GM12878 (cell line): ENCODE measurements around the gene NUP93. TPM values are rescaled to one million over a fixed set of nuclear protein-coding genes. Genes with fewer than 3 reads are reported as not detected.

Source experiments
- ATAC-seq: fragments of 200-7000 bp; cut with Tn5 transposase; 3 replicates; pipeline ENCODE4 v1.9.1; 2020; ENCODE audit warnings: mild to moderate bottlenecking, moderate library complexity
- BruUV-seq: library from RNA; stranded (reverse); fragments of 400-500 nt; replicated peaks from 2 replicates; lab custom pipeline; 2021; lab: Mats Ljungman, UMichigan
- CTCF ChIA-PET: fragments of 300-600 bp; sonication (Branson Sonifier 250); formaldehyde crosslinking; extraction: SDS; loops from one replicate; lab custom pipeline; 2021; ENCODE audit warnings: inconsistent platforms; lab: Yijun Ruan, JAX
- POLR2A ChIA-PET: fragments of 350-600 bp; formaldehyde crosslinking; extraction: SDS; loops from one replicate; lab custom pipeline; 2021; ENCODE audit warnings: inconsistent platforms; lab: Charles Lee
- RAD21 ChIA-PET: fragments of 300-600 bp; sonication (Branson Sonifier 250); formaldehyde crosslinking; loops from one replicate; lab custom pipeline; 2023; ENCODE audit warnings: antibody characterized with exemption; ENCODE audit not compliant: unreplicated experiment; lab: Charles Lee
- SMC1A ChIA-PET: fragments of 300-600 bp; sonication (Branson Sonifier 250); formaldehyde crosslinking; loops from one replicate; lab custom pipeline; 2023; ENCODE audit not compliant: unreplicated experiment, uncharacterized antibody; lab: Charles Lee
- DNase-seq: peaks from one replicate; pipeline ENCODE4 v3.0.0-alpha.2; 2011; ENCODE audit warnings: low read depth, low spot score
- FAIRE-seq: peaks from 3 replicates; lab custom pipeline; 2011; peaks lifted over from hg19 to GRCh38; lab: Jason Lieb, UNC
- H2AFZ ChIP-seq: 2 replicates; pipeline ENCODE4 v1.6.0; 2011; ENCODE audit warnings: low read depth, low read length, control low read depth; ENCODE audit not compliant: control insufficient read depth
- H3K27ac ChIP-seq: 2 replicates; pipeline ENCODE4 v1.5.1; 2011; ENCODE audit warnings: control low read depth; ENCODE audit not compliant: control insufficient read depth, insufficient read depth
- H3K27me3 ChIP-seq, 2 experiments: replicated peaks in 1 of 2; 2 replicates each; pipeline versions ENCODE4 v1.6.0 to v1.6.1; 2011; ENCODE audit warnings: low read length in 1 of 2; ENCODE audit not compliant: control insufficient read depth in 2 of 2, insufficient read depth in 2 of 2
- H3K36me3 ChIP-seq, 2 experiments: 2 replicates each; pipeline ENCODE4 v1.5.1; 2011; ENCODE audit warnings: low read length in 1 of 2; ENCODE audit not compliant: control insufficient read depth in 2 of 2, insufficient read depth in 2 of 2
- H3K4me1 ChIP-seq: 2 replicates; pipeline ENCODE4 v1.6.1; 2011; ENCODE audit warnings: mild to moderate bottlenecking, low read length, moderate library complexity, mixed read lengths; ENCODE audit not compliant: control insufficient read depth, insufficient read depth
- H3K4me2 ChIP-seq: 2 replicates; pipeline ENCODE4 v1.6.0; 2011; ENCODE audit warnings: control low read depth; ENCODE audit not compliant: control insufficient read depth, insufficient read depth
- H3K4me3 ChIP-seq: fragments of 200-600 bp; sonication (generic); 2 replicates; pipeline ENCODE4 v1.5.1; 2016
- H3K79me2 ChIP-seq: 2 replicates; pipeline ENCODE4 v1.6.0; 2011; ENCODE audit warnings: low read length; ENCODE audit not compliant: control insufficient read depth, insufficient read depth
- H3K9ac ChIP-seq: 2 replicates; pipeline ENCODE4 v1.8.0; 2011; ENCODE audit warnings: low read length, control low read depth, mixed read lengths; ENCODE audit not compliant: control insufficient read depth, insufficient read depth
- H3K9me3 ChIP-seq: replicated peaks from 3 replicates; pipeline ENCODE4 v1.5.1; 2011; ENCODE audit warnings: mild to moderate bottlenecking, low read length; ENCODE audit not compliant: control insufficient read depth, insufficient read depth
- H4K20me1 ChIP-seq: 2 replicates; pipeline ENCODE4 v1.6.0; 2011; ENCODE audit not compliant: control insufficient read depth, insufficient read depth
- BMI1 ChIP-seq: fragments of 450-650 bp; IDR thresholded peaks from 2 replicates; pipeline ENCODE4 v1.6.1; 2016; ENCODE audit warnings: mild to moderate bottlenecking, moderate library complexity, borderline replicate concordance
- E2F8 ChIP-seq: fragments of 450-650 bp; IDR thresholded peaks from 2 replicates; pipeline ENCODE4 v1.6.1; 2018; ENCODE audit warnings: mild to moderate bottlenecking, low read depth, moderate library complexity; ENCODE audit not compliant: partially characterized antibody
- EP300 ChIP-seq, 2 experiments: fragments of 150-350 bp in 1 of 2; IDR thresholded peaks; 2 replicates each; pipeline ENCODE4 v1.6.1; 2011 to 2012; ENCODE audit warnings: low read depth in 2 of 2, low read length in 2 of 2, borderline replicate concordance in 1 of 2, improper control_type of control experiment in 1 of 2, inconsistent platforms in 1 of 2; ENCODE audit not compliant: control insufficient read depth in 1 of 2
- EZH2 ChIP-seq: IDR thresholded peaks from 2 replicates; pipeline ENCODE4 v1.6.1; 2012; ENCODE audit warnings: low read depth, mild to moderate bottlenecking, control low read depth, inconsistent platforms, low read length, borderline replicate concordance; ENCODE audit not compliant: control insufficient read depth
- IRF5 ChIP-seq: fragments of 450-650 bp; IDR thresholded peaks from 2 replicates; pipeline ENCODE4 v1.6.1; 2017; ENCODE audit warnings: borderline replicate concordance
- LARP7 ChIP-seq: fragments of 450-650 bp; IDR thresholded peaks from 2 replicates; pipeline ENCODE4 v1.6.1; 2017; ENCODE audit warnings: mild to moderate bottlenecking
- NRF1 ChIP-seq: conservative IDR thresholded peaks from 2 replicates; pipeline ENCODE4 v1.6.1; 2011; ENCODE audit warnings: mild to moderate bottlenecking, low read depth, low read length, improper control_type of control experiment
- SIX5 ChIP-seq: IDR thresholded peaks from 2 replicates; pipeline ENCODE4 v1.6.1; 2011; ENCODE audit warnings: mild to moderate bottlenecking, low read depth, low read length, moderate library complexity; ENCODE audit not compliant: severe bottlenecking
- STAT3 ChIP-seq: IDR thresholded peaks from 2 replicates; pipeline ENCODE4 v1.6.1; 2011; ENCODE audit warnings: low read depth, low read length, improper control_type of control experiment
- TBL1XR1 ChIP-seq: IDR thresholded peaks from 2 replicates; pipeline ENCODE4 v1.6.1; 2012; ENCODE audit warnings: low read depth, low read length, improper control_type of control experiment
- ZNF274 ChIP-seq: IDR thresholded peaks from one replicate; pipeline ENCODE4 v1.8.0; 2011; ENCODE audit not compliant: insufficient read length, insufficient read depth
- ZZZ3 ChIP-seq: IDR thresholded peaks from 2 replicates; pipeline ENCODE4 v1.6.1; 2011; ENCODE audit warnings: low read depth; ENCODE audit not compliant: control insufficient read depth, insufficient read length
- WGBS: methylation state at CpG from one replicate; pipeline ENCODE4 v1.1.6; 2016; ENCODE audit warnings: low lambda C conversion rate; ENCODE audit not compliant: insufficient replicate concordance, insufficient coverage; ENCODE audit errors: missing lambda C conversion rate; 5-methylcytosine and 5-hydroxymethylcytosine counted together
- in situ Hi-C: fragments of 300-500 bp; cut with MboI; formaldehyde crosslinking; loops from 9 replicates; pipeline ENCODE4 v1.14.3; 2018; ENCODE audit warnings: mixed read lengths
- intact Hi-C: fragments of 100-400 bp; cut with micrococcal nuclease; formaldehyde crosslinking; loops from one replicate; pipeline ENCODE4 v1.14.2; 2022; ENCODE audit not compliant: unreplicated experiment
- polyA plus RNA-seq, 11 experiments: library from polyadenylated mRNA; depleted of rRNA in 4 of 11; unstranded in 6 of 11; stranded (reverse) in 5 of 11; fragments of >200 nt; fragmentation: Nextera tagmentation in 4 of 11; fragmentation: Illumina TruSeq in 1 of 11; extraction: Ambion mirVana in 4 of 11; extraction: Trizol in 1 of 11; gene quantifications; 1 replicate in 1 of 11; 2 replicates in 10 of 11; pipeline versions ENCODE4 v1.2.1 to v1.2.3, GENCODE V29; 2011 to 2016; ENCODE audit warnings: inconsistent platforms in 2 of 11, missing spikeins in 2 of 11, low read depth in 1 of 11
- total RNA-seq, 4 experiments: library from RNA; depleted of rRNA in 3 of 4; stranded (reverse); fragments of >200 nt in 3 of 4; fragmentation: Illumina TruSeq in 1 of 4; extraction: Trizol in 1 of 4; gene quantifications; 2 replicates each; pipeline versions ENCODE4 v1.2.1 to v1.2.3, GENCODE V29; 2013 to 2021
- TF ChIP-seq, protein P1 (sequence below): fragments of 450-650 bp; IDR thresholded peaks from 2 replicates; pipeline ENCODE4 v1.6.1; 2017; ENCODE audit warnings: mild to moderate bottlenecking
- TF ChIP-seq, protein P2 (sequence below): fragments of 450-650 bp; IDR thresholded peaks from 2 replicates; pipeline ENCODE4 v1.6.1; 2018; ENCODE audit warnings: borderline replicate concordance, mild to moderate bottlenecking; ENCODE audit not compliant: partially characterized antibody
- TF ChIP-seq, protein P3 (sequence below): IDR thresholded peaks from 2 replicates; pipeline ENCODE4 v1.6.1; 2011; ENCODE audit warnings: low read depth, low read length, improper control_type of control experiment, borderline replicate concordance

Gene NUP93
- total and polyA plus RNA-seq, 10 of the 15 experiments (the other 5 are each of a cell fraction or from before 2014, with no cell fraction given) = 82.2 to 175 (median 101) TPM

GRCh38 chr16:56880176-56880575 lies 150.2 kb downstream of the NUP93 start:
- DNase-seq = no peak
- no peak overlapping the region for H3K4me2 ChIP-seq
- ATAC-seq = no peak
- no peak overlapping the region for H3K27ac ChIP-seq
- no peaks in the 10 kb centered on the region for H3K79me2 ChIP-seq
- no peak for FAIRE-seq
- no peaks in the 10 kb centered on the region for H4K20me1 ChIP-seq
- ChIA-PET RAD21 (no interaction called here), CTCF (interaction anchor here (1.2 kb wide), 1 partner anchor 71 kb away, joined by 3 read pairs; no protein-coding TSS in a partner anchor), SMC1A (no interaction called here), POLR2A (no interaction called here)
- in situ Hi-C loops (no loop called here), intact Hi-C loops (no loop called here)
- H3K9me3 ChIP-seq = no peaks in the 10 kb centered on the region
- no peaks in the 10 kb centered on the region for H3K4me1 ChIP-seq
- BruUV-seq = no TSS peak
- WGBS = 71% methylated on average over 12 of the region's 12 CpGs
- no peaks in the 10 kb centered on the region for H3K36me3 ChIP-seq
- no peaks in the 10 kb centered on the region for H3K27me3 ChIP-seq
- H3K4me3 ChIP-seq = no peak overlapping the region
- no peak overlapping the region for H2AFZ ChIP-seq
- H3K9ac ChIP-seq = no peak overlapping the region
- TF ChIP-seq ZNF274 (no peak), E2F8 (no peak), BMI1 (no peak), STAT3 (no peak), LARP7 (no peak), ZZZ3 (no peak), EP300 (IDR thresholded peaks at IDR 0.05; ENCODE audit: borderline replicate concordance in 1 of 2, control insufficient read depth in 1 of 2, low read depth in 2 of 2, low read length in 2 of 2) (no peak), TBL1XR1 (no peak), IRF5 (no peak), EZH2 (no peak), NRF1 (no peak), SIX5 (no peak)
- TF ChIP-seq, protein P1, sequence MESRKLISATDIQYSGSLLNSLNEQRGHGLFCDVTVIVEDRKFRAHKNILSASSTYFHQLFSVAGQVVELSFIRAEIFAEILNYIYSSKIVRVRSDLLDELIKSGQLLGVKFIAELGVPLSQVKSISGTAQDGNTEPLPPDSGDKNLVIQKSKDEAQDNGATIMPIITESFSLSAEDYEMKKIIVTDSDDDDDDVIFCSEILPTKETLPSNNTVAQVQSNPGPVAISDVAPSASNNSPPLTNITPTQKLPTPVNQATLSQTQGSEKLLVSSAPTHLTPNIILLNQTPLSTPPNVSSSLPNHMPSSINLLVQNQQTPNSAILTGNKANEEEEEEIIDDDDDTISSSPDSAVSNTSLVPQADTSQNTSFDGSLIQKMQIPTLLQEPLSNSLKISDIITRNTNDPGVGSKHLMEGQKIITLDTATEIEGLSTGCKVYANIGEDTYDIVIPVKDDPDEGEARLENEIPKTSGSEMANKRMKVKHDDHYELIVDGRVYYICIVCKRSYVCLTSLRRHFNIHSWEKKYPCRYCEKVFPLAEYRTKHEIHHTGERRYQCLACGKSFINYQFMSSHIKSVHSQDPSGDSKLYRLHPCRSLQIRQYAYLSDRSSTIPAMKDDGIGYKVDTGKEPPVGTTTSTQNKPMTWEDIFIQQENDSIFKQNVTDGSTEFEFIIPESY = no peak
- TF ChIP-seq, protein P2, sequence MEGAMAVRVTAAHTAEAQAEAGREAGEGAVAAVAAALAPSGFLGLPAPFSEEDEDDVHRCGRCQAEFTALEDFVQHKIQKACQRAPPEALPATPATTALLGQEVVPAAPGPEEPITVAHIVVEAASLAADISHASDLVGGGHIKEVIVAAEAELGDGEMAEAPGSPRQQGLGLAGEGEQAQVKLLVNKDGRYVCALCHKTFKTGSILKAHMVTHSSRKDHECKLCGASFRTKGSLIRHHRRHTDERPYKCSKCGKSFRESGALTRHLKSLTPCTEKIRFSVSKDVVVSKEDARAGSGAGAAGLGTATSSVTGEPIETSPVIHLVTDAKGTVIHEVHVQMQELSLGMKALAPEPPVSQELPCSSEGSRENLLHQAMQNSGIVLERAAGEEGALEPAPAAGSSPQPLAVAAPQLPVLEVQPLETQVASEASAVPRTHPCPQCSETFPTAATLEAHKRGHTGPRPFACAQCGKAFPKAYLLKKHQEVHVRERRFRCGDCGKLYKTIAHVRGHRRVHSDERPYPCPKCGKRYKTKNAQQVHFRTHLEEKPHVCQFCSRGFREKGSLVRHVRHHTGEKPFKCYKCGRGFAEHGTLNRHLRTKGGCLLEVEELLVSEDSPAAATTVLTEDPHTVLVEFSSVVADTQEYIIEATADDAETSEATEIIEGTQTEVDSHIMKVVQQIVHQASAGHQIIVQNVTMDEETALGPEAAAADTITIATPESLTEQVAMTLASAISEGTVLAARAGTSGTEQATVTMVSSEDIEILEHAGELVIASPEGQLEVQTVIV = no peak
- TF ChIP-seq, protein P3, sequence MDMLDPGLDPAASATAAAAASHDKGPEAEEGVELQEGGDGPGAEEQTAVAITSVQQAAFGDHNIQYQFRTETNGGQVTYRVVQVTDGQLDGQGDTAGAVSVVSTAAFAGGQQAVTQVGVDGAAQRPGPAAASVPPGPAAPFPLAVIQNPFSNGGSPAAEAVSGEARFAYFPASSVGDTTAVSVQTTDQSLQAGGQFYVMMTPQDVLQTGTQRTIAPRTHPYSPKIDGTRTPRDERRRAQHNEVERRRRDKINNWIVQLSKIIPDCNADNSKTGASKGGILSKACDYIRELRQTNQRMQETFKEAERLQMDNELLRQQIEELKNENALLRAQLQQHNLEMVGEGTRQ = no peak
